Erythroblast (primary cell): ENCODE measurements around the gene BTBD2.

Source experiments
- GATA1 ChIP-seq: IDR thresholded peaks from 2 replicates; pipeline ENCODE4 v1.6.1; 2011; ENCODE audit warnings: low read depth, mild to moderate bottlenecking, control low read depth, low read length, moderate library complexity
- POLR2A ChIP-seq: IDR thresholded peaks from 2 replicates; pipeline ENCODE4 v1.6.1; 2011; ENCODE audit warnings: mild to moderate bottlenecking, low read length

DNA sequence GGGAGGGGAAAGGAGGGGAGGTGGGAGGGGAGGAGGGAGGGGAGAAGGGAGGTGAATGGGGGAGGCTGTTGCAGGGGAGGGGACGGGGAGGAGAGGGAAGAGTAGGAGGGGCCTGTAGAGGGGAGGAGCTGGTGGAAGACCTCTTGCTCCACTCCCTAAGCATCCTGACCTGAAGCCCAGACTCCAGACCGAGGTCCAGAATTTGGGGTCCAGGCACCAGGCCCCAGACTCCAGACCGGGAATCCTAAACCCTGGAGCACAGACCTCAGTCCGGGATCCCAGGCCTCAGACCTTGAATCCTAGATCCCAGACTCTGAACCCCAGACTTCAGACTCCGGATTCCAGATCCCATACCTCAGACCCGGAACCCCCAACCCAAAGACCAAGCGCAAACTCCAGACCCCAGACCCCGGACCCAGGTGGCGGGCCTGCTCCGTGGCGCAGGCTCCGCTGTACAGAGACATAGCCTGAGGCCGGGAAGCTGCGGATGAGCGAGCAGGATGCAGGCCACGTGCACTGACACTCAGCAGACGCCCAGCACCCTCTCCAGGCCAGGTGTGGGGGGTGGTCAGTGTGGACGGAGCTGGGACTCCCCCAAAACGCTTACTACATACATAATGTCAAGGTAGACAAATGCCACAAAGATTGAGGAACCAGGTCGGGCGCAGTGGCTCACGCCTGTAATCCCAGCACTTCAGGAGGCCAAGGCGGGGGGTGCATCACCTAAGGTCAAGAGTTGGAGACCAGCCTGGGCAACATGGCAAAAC is 710 bp upstream of the BTBD2 start:
- TF ChIP-seq POLR2A (no peak), GATA1 (no peak)
